Activated CD8-positive, alpha-beta memory T cell treated with anti-CD3 and anti-CD28 coated beads, Interleukin-2, amount 50 U/mL, for 1 hour (primary cell): ENCODE results near the gene FIBP.

Experiments used
- DNase-seq: peaks from one replicate; pipeline ENCODE4 v3.0.0-alpha.2; 2020; ENCODE audit errors: extremely low read depth

Gene FIBP

DNA sequence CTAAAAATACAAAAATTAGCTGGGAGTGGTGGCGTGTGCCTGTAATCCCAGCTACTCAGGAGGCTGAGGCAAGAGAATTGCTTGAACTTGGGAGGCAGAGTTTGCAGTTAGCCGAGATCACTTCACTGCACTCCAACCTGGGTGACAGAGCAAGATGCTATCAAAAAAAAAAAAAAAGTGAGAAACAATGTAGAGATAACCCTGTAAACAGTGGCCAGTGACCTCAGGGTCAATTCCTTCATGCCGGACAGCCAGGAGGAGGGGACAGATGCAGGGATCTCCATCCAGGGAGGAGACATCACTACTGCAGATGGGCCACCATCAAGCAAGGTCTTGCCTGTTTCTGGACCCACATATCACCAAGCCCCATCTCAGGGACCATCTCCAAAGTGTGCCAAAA lies 40.5 kb downstream of the FIBP start:
- no peak for DNase-seq

- DNase-seq = no peak
Measured at GRCh38 chr11:65844231-65844872, 43.9 kb downstream of the FIBP start.

DNA sequence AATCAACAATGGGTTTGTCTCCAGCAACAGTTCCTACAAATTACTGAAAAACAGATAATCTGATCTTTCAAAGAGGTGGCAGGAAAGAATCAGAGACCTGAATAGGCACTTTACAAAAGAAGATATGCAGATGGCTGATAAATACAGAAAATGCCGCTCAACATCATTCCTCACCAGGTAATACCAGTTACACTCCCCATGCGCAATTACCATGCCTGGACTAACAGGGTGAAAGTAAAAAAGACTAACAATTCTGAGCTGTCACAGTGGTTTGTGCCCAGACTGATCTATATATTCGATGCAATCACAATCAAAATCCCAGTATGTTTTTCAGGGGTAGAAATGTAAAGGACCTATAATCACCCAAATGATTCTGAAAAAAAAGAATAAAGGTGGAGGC lies 44.5 kb downstream of the FIBP start:
- DNase-seq = no peak

- DNase-seq = no peak
Measured at GRCh38 chr11:65842144-65842543, 46.1 kb downstream of the FIBP start.

DNA sequence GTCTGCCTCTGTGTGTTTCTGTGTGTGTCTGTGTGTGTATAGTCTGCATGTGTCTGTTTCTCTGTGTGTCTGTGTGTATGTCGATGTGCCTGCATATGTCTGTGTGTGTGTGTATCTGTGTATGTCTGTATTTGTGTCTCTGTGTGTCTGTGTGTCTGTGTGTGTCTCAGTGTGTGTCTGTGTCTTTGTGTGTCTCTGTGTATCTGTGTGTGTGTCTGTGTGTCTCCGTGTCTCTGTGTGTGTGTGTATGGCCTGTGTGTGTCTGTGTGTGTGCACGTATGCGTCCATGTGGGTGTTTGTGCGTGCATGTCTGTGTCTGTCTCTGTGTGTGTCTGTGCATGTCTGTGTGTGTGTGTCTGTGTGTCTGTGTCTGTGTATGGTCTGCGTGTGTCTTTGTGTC lies 54.1 kb downstream of the FIBP start:
- no peak for DNase-seq
